Measurements from ENCODE around the gene C2.
"Not testable (repeated sequence)": the region's sequence is repeated elsewhere in the genome, so short reads cannot be mapped to it uniquely, and the experiment has no call there.

C2 gene

DNA sequence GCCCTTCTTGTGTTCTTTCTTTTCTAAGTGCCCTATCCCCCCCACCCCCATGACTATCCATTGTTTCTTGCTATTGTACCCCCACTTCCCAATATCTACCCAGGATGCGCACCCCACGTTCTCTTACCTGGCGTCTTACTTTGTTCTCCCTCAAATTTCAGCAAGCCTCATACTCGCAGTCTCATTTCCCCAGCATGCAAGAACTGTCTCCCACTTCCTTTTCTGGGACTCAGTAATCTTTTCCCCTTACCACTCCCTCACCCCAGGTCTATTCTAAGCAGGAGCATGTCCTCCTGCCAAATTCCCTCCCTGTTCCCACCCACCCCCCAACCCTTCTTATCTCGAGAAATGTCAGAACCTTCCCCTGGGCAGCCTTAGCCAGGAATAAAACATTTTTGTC lies 28.3 kb upstream of the C2 start:
- DNase-seq, result no peak

- DNase-seq, result no peak
These were observed 27.4 kb upstream of the C2 start for GRCh38 chr6:31899882-31900722.

- DNase-seq, result no peak
These were observed 26.6 kb upstream of the C2 start for GRCh38 chr6:31900917-31901414.

- no peak for DNase-seq
These were observed 26.0 kb upstream of the C2 start for GRCh38 chr6:31901415-31901952.

DNA sequence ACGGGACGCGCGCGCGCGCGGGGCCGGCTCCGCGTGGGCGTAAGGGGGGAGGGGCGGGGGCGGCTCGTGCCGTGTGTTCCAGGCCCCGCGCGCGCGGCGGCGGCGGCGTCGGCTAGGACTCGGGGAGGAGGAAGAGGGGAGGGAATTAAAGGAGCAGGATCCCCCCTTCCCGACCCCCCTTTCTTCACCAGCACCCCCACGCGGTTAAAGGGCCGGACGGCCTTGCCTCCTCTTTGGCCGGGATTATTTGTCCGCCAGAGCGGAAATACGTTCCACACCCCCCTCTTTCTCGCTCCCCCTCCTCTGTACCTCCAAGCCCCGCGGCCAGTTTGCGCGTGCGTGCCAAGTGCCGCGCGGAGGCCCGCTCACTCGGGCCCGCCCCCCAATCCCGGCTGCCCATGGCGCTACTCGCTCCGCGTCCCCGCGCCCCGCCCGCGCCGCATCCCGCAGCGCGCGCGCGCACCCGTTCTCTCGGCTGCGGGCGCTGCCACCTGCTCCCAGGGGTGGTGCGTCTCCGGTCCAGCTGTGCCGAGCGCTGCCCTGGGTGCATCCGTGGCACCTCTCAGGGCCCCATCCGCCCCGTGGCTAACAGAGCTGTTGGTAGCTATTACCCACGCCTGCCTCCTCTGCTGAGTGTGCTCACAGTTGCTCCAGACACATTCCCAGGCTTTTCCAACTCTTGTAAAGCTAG lies 25.4 kb upstream of the C2 start, which contains the start of gene ZBTB12:
TSS of gene ZBTB12 (minus strand) at position 134 of the 691 bp plus-strand sequence. CDS start 781 bp downstream, outside the sequence.
- DNase-seq, result peak; percentile 76

DNA sequence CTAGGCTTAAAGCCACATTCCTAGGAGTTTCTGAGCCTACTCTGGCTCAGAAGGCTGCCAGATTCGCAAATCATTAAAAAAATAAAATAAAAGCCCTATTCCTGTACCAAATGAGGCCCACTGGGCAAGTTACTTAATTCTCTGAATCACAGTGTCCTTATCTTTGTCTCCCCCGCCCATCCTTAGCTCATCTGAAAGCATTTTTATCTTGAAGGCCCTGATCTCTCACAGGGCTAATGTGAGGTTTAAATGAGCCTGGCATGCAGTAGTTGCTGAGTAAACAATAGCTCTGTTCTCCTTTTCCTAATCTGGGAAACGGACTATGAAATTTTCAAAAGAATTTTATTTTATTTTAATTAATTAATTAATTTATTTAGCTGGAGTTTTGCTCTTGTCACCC lies 23.6 kb upstream of the C2 start:
- no peak for DNase-seq

GRCh38 chr6:31905041-31905440 lies 22.5 kb upstream of the C2 start:
- no peak for DNase-seq

DNA sequence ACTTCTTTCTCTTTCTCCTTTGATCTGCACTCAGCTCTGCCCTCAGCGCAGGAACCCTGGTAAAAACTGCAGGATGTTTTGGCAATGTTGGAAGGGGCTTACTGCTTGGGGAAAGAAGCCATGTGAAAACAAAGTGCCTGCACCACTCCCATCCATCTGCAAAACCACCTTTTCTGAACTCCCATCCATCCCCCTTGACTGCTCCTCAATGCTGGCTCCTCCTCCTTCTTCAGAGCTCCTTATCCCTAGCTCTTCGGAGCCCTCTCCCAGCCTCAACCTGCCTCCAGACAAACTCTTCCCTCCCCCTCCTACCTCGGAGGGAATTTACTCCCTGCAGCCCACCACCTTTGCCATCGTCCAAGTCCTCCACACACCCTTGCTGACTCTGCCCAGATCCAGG lies 21.4 kb upstream of the C2 start:
- DNase-seq, result no peak

- not testable (repeated sequence) for DNase-seq
These were observed 20.8 kb upstream of the C2 start for GRCh38 chr6:31906727-31907126.

DNA sequence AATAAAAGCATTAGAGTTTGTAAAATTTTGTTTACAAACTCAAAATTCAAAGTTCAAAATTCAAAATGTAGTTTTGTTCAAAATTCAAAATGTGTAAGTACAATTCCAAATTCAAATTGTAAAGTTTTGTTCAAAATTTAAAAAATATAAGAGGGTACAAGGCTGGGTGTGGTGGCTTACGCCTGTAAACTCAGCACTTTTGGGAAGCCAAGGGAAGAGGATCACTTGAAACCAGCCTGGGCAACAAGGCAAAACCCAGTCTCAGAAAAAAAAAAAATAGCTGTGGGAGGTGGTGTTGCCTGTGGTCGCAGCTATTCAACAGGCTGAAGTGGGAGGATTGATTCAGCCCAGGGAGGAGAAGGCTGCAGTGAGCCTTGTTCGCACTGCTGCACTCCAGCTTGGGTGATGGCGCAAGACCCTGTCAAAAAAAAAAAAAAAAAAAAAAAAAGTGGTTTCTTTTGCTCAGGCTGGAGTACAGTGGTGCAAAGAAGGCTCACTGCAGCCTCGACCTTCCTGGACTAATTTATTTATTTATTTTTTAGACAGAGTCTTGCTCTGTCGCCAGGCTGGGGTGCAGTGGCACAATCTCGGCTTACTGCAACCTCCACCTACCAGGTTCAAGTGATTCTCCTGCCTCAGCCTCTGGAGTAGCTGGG lies 20.2 kb upstream of the C2 start:
- DNase-seq, result no peak

GRCh38 chr6:31908255-31908654 lies 19.3 kb upstream of the C2 start:
- DNase-seq, result not testable (repeated sequence)

DNA sequence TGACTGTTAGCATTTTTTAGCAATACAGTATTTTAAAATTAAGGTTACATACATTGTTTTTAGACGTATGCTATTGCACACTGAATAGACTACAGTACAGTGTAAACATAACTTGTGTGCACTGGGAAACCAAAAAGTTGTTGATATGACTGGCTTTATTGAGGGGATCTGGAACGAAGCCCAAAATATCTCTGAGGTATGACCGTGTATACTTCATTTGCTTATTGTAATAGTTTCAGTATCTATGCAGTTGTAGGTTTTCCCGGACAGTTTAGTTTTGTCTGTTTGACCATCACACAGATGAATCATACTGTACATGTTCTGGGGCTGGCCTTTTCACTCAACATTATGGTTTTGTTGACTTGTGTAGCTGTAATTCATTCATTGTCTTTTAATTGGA lies 18.7 kb upstream of the C2 start:
- no peak for DNase-seq

GRCh38 chr6:31909298-31909697 lies 18.2 kb upstream of the C2 start:
- not testable (repeated sequence) for DNase-seq

DNA sequence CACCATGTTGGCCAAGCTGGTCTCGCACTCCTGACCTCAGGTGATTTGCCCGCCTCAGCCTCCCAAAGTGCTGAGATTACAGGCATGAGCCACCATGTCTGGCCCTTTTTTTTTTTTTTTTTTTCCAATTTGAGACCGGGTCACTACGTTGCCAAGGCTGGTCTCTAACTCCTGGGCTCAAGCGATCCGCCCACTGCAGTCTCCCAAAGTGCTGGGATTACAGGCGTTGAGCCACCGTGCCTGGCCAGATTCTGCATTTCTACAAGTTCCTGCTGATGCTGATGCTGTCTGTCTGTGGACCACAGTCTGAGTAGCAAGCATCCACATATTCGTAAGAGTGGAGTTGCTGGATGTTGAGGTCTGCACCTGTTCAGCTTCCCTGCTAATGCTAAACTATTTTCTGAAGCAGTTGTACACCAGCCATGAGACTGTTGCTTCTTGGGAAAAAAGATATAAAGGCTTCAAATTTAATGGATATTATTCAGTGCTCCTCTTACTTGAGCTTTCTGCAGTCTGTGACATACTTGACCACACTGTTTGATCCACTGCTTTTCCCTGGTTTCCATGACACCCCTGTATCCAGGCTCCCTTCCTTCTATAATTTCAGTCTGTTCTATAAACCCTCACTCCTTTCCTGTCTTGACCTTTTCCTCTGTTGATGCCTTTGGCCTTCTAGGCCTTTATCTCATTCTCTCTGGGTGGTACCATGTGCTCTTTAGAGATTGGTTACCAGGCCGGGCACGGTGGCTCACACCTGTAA lies 15.5 kb upstream of the C2 start:
- DNase-seq, result no peak

- DNase-seq, result no peak
These were observed 12.2 kb upstream of the C2 start for GRCh38 chr6:31915351-31915750.

DNA sequence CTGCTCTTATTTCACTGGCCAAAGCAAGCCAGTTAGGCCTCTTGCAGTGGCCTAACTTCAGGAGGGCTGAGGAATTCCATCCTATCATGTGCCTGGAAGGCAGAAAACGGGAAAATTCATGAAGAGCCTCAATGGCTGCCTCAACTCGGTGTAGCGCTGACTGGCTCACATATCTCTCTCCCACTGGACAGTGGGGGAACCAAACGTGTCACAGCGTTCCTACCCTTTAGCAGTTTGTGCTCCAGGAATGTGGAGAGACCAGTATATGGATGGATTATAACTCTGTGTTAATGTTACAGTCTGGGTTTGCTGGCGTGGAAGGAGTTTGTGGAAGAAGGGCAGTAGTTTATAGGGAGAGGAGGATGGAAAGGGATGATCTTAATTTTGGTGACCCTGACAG lies 11.8 kb upstream of the C2 start:
- DNase-seq, result no peak

GRCh38 chr6:31918069-31918720 lies 9.3 kb upstream of the C2 start:
- no peak for DNase-seq

DNA sequence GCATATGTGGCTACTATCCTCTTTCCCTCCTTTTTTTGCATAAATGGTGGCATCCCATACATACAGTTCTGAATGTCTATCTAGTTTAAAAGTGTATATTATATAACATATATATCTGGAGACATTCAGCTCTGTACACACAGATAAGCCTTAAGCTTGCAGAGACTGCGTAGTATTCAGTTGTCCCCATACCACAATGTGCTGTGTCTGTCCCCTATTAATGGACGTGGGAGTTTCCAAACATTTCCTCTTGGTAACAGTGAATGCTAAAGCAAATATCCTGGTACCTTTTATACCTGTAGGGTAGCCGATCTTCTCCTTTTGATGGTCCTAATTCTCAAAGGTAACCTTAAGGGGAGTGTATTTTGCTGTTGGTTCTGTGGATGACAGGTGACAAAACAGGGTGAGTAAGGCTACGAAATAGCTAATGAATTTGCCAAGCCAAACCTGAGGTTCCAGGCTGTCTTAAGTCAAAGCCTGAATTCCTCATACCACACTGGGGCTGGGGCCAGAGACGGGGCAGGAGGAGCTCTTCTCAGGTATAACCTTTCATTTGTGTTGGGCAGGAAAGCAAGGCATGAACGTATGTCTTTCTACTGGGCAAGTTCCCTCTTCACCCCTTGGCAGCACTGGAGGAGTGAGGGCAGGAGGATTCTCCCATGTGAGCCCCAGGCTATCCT lies 7.8 kb upstream of the C2 start:
- no peak for DNase-seq

DNA sequence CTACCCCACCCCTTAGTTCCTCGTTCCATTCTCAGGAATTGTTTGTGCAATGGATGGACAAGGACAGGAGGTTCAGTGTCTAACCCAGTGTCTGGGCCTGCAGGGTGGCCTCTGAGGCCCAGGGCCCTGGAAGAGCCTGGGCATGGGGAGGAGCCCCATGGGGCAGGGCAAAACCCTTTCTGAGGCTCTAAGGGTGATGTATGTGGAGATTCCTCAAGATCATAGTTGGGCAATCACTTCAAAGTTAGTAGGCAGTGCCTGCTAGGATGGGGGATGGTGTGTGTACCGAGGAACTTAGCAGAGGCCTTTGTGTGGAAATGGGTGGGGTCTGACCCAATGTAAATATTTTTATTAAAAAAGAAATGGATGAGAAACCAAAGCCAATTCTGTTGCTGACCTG lies 6.7 kb upstream of the C2 start:
- DNase-seq, result no peak

DNA sequence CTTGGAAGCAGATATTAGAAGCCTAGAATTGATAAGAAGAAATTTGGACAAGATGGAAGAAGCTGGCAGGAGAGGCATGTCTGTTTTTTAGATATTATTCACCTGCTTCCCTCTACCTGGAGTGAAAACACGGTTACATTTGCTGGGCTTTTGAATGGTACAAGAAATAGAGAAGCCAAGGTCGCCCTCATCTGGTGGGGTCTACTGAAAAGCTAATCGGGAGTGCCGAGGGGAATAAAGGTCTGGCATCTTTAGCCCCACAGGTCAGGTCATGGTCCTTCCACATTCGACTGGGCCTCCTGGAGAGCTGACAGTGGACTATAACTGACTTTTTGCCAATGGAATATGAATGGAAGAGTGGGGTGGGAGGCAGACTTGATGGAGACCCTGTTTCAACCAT lies 4.6 kb upstream of the C2 start:
- DNase-seq, result no peak

Data from activated CD4-positive, alpha-beta T cell treated with anti-CD3 and anti-CD28 coated beads for 1 hour (primary cell).